ENCODE data around the gene RASSF3. TPM values are rescaled to one million over a fixed set of nuclear protein-coding genes. Genes with fewer than 3 reads are reported as not detected.

The RASSF3 gene
- total and polyA plus RNA-seq, 12 donors = 21.7 to 75.8 (median 39.5) TPM

DNA sequence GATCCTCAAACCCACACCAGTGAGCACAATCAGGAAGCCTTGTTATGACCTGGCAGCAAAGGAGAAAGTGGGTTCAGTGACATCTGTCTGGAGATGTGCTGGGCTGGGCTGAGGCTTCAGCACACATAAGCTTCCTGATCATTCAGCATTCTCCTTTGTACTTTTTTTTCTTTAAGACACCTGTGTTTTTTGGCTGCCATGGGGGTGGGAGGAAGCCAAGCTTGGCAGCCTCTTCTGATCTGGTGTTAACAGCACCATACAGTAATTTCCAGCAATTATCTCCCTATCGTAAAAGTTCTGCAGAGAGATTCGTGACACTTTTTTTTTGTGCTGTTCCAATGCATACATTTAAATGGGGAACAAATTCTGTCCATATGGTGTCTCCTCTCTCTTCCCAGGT is 38.9 kb upstream of the RASSF3 start:
- peaks cover 5 to 9% of the 10 kb centered on the region in 2 donors for H3K4me1 ChIP-seq (replicated peaks in 1 of 2)
- intact Hi-C loops (cut with DNase I) = no loop called here
- 76 to 92% (median 88%) methylated on average over 2 of the region's 2 CpGs for WGBS, 4 donors
- no peak for TF ChIP-seq POLR2A (IDR thresholded peaks at IDR 0.05)
- TF ChIP-seq, protein P1, sequence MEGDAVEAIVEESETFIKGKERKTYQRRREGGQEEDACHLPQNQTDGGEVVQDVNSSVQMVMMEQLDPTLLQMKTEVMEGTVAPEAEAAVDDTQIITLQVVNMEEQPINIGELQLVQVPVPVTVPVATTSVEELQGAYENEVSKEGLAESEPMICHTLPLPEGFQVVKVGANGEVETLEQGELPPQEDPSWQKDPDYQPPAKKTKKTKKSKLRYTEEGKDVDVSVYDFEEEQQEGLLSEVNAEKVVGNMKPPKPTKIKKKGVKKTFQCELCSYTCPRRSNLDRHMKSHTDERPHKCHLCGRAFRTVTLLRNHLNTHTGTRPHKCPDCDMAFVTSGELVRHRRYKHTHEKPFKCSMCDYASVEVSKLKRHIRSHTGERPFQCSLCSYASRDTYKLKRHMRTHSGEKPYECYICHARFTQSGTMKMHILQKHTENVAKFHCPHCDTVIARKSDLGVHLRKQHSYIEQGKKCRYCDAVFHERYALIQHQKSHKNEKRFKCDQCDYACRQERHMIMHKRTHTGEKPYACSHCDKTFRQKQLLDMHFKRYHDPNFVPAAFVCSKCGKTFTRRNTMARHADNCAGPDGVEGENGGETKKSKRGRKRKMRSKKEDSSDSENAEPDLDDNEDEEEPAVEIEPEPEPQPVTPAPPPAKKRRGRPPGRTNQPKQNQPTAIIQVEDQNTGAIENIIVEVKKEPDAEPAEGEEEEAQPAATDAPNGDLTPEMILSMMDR (IDR thresholded peaks at IDR 0.05) = no peak
- H3K4me3 ChIP-seq = no peak overlapping the region
- H3K36me3 ChIP-seq (replicated peaks in 1 of 2) = no peaks in the 10 kb centered on the region
- DNase-seq = no peak
- H3K27me3 ChIP-seq = no peaks in the 10 kb centered on the region
- H3K27ac ChIP-seq = no peak overlapping the region
- peaks cover 0 to 6% (median 0%) of the 10 kb centered on the region in 3 donors for H3K9me3 ChIP-seq (replicated peaks in 1 of 3)

DNA sequence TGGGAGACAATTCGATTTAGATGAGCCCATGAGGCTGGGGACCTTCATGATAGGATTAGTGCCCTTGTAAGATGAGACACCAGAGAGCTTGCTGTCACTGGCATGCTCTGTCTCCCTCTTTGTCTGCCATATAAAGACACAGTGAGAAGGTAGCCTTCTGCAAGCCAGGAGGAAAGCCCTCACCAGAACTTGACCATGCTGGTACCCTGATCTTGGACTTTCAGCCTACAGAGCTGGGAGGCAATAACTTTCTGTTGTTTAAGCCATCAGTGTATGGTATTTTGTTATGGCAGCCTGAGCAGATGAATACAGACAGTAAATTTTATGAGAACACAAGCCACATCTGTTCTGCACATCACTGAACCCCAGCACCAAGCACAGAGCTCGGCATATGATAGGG is 38.1 kb upstream of the RASSF3 start:
- H3K4me3 ChIP-seq = no peak overlapping the region
- H3K27me3 ChIP-seq = no peaks in the 10 kb centered on the region
- H3K27ac ChIP-seq = no peak overlapping the region
- no peak for DNase-seq
- peaks cover 0 to 6% (median 0%) of the 10 kb centered on the region in 3 donors for H3K9me3 ChIP-seq (replicated peaks in 1 of 3)
- H3K4me1 ChIP-seq (replicated peaks in 1 of 2) = peaks cover under 1 to 5% of the 10 kb centered on the region in 2 donors
- TF ChIP-seq, protein P1 (IDR thresholded peaks at IDR 0.05) = no peak
- TF ChIP-seq POLR2A (IDR thresholded peaks at IDR 0.05) = no peak
- no peaks in the 10 kb centered on the region for H3K36me3 ChIP-seq (replicated peaks in 1 of 2)
- intact Hi-C loops (cut with DNase I) = no loop called here
- WGBS, 4 donors = 85 to 93% (median 88%) methylated on average over 2 of the region's 2 CpGs

DNA sequence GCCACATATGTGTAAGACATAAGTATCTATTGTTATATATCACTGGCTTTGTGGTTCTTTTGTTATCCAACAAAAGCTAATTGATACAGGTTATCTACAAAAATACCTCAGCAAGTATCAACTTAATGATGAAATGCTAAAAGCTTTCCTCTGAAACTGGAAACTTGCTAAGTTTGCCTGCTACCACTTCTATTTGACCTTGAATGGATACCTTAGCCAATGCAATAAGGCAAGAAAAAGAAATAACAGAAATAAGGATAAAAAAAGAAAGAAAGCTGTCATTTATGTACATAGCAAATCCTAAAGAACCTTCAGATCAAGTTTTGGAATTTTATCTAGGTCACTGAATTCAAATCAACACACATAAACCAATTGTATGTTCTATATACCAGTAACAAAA is 35.5 kb upstream of the RASSF3 start:
- no peak for TF ChIP-seq POLR2A (IDR thresholded peaks at IDR 0.05)
- TF ChIP-seq, protein P1 (IDR thresholded peaks at IDR 0.05) = no peak
- H3K36me3 ChIP-seq (replicated peaks in 1 of 2) = no peaks in the 10 kb centered on the region
- no peaks in the 10 kb centered on the region for H3K27me3 ChIP-seq
- H3K27ac ChIP-seq = no peak overlapping the region
- peaks cover 0 to 4% of the 10 kb centered on the region in 2 donors for H3K4me1 ChIP-seq (replicated peaks in 1 of 2)
- no peak for DNase-seq
- intact Hi-C loops (cut with DNase I) = no loop called here
- peaks cover 0 to 6% (median 0%) of the 10 kb centered on the region in 3 donors for H3K9me3 ChIP-seq (replicated peaks in 1 of 3)
- no peak overlapping the region for H3K4me3 ChIP-seq

DNA sequence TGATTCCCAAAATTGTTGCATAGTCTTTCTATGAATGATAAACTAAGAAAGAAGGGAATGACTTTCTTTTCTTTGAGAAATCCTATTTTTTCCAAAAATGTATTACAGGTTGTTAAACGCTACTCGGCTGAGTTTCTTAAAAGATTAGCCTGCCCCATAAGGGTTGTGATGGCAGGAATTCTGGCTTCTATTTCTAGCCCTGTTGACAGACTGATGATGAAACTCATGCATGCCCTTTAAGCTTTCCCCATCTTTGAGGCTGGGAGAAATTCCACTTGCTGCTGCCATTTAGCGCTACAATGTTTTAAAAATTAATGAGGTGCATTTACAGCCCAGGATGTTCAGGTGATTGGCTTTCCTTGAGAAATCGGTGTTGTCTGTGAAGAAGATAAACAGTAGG is 33.2 kb upstream of the RASSF3 start:
- Histone ChIP-seq H3K27ac (no peak overlapping the region), H3K4me3 (no peak overlapping the region), H3K4me1 (replicated peaks in 1 of 2) (peaks cover 4% of the 10 kb centered on the region in 2 donors), H3K9me3 (replicated peaks in 1 of 3) (peaks cover 0 to 6% (median 0%) of the 10 kb centered on the region in 3 donors), H3K27me3 (no peaks in the 10 kb centered on the region), H3K36me3 (replicated peaks in 1 of 2) (no peaks in the 10 kb centered on the region)
- no peak for TF ChIP-seq POLR2A (IDR thresholded peaks at IDR 0.05)
- TF ChIP-seq, protein P1 (IDR thresholded peaks at IDR 0.05) = no peak
- 91 to 96% (median 95%) methylated on average over 4 of the region's 4 CpGs for WGBS, 4 donors
- intact Hi-C loops (cut with DNase I) = no loop called here
- no peak for DNase-seq

Data from adrenal gland (tissue), 12 donors.